Cardiac muscle cell (in vitro differentiated cells and primary cell): ENCODE data around the gene PRICKLE1. TPM values are rescaled to one million over a fixed set of nuclear protein-coding genes. Genes with fewer than 3 reads are reported as not detected.

ENCODE experiments used
- DNase-seq, 2 donors: peaks; one replicate each; pipeline versions ENCODE4 v3.0.0 to v3.0.0-alpha.2; 2010 to 2017; ENCODE audit warnings: low read depth in 1 of 2, low spot score in 1 of 2
- H3K27ac ChIP-seq: fragments of 200-600 bp; sonication (generic); 2 replicates; pipeline ENCODE4 v1.5.1; 2016
- H3K27me3 ChIP-seq: fragments of 200-600 bp; sonication (generic); 2 replicates; pipeline ENCODE4 v1.6.0; 2016; ENCODE audit warnings: control low read depth
- H3K36me3 ChIP-seq: fragments of 200-600 bp; sonication (generic); 2 replicates; pipeline ENCODE4 v1.5.1; 2016; ENCODE audit warnings: control low read depth
- H3K4me1 ChIP-seq: fragments of 200-600 bp; sonication (generic); 2 replicates; pipeline ENCODE4 v1.8.1; 2017; ENCODE audit warnings: low read depth, mild to moderate bottlenecking, mixed run types
- H3K4me3 ChIP-seq: fragments of 200-600 bp; sonication (generic); 2 replicates; pipeline ENCODE4 v1.5.1; 2016; ENCODE audit warnings: mild to moderate bottlenecking
- H3K9me3 ChIP-seq: fragments of 200-600 bp; sonication (generic); 2 replicates; pipeline ENCODE4 v1.5.1; 2017; ENCODE audit warnings: low read depth, mild to moderate bottlenecking, control low read depth
- polyA plus RNA-seq: library from polyadenylated mRNA; unstranded; fragments of >200 nt; fragmentation: Nextera tagmentation; extraction: Ambion mirVana; gene quantifications from 2 replicates; pipeline ENCODE4 v1.2.1, GENCODE V29; 2016
- total RNA-seq: library from RNA; depleted of rRNA; stranded (reverse); fragments of >200 nt; gene quantifications from 2 replicates; pipeline ENCODE4 v1.2.3, GENCODE V29; 2016
- TF ChIP-seq, protein P1 (sequence below): IDR thresholded peaks from 2 replicates; pipeline ENCODE4 v1.5.1; 2012; ENCODE audit warnings: low read depth, mild to moderate bottlenecking, low read length

Gene PRICKLE1
- total and polyA plus RNA-seq, 2 experiments from 2014 or later, result 71.4 to 105 TPM

DNA sequence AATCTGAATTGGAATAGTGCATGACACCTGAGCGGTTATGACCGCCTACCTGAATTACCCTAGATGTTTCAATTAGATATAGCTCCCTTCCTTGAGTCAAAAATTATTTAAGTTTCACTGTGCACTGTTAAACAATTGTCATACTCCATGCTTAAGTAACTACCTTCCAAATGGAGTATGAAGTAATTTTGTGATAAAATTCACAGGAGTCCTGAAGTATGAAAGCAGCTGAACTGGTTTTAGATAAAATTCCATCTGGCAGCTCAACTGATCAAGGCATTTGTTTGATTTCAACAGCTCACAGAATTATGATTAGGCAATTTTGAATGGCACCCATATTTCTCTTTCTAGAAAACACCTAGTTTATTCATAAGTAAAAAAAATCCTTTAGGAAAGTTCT lies 19.5 kb downstream of the PRICKLE1 start:
- Histone ChIP-seq H3K4me1 (peaks cover 51% of the 10 kb centered on the region), H3K4me3 (no peak overlapping the region), H3K27ac (peak overlapping the region; percentile 73), H3K36me3 (peaks cover 9% of the 10 kb centered on the region), H3K9me3 (no peaks in the 10 kb centered on the region), H3K27me3 (no peaks in the 10 kb centered on the region)
- no peak for DNase-seq
- TF ChIP-seq, protein P1, sequence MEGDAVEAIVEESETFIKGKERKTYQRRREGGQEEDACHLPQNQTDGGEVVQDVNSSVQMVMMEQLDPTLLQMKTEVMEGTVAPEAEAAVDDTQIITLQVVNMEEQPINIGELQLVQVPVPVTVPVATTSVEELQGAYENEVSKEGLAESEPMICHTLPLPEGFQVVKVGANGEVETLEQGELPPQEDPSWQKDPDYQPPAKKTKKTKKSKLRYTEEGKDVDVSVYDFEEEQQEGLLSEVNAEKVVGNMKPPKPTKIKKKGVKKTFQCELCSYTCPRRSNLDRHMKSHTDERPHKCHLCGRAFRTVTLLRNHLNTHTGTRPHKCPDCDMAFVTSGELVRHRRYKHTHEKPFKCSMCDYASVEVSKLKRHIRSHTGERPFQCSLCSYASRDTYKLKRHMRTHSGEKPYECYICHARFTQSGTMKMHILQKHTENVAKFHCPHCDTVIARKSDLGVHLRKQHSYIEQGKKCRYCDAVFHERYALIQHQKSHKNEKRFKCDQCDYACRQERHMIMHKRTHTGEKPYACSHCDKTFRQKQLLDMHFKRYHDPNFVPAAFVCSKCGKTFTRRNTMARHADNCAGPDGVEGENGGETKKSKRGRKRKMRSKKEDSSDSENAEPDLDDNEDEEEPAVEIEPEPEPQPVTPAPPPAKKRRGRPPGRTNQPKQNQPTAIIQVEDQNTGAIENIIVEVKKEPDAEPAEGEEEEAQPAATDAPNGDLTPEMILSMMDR, result no peak

GRCh38 chr12:42568952-42569915 lies 20.3 kb downstream of the PRICKLE1 start:
- DNase-seq, result peak; percentile 62 to 71
- no peaks in the 10 kb centered on the region for H3K27me3 ChIP-seq
- no peaks in the 10 kb centered on the region for H3K9me3 ChIP-seq
- H3K36me3 ChIP-seq, result peaks cover 9% of the 10 kb centered on the region
- H3K27ac ChIP-seq, result peak overlapping the region; percentile 73
- H3K4me3 ChIP-seq, result no peak overlapping the region
- TF ChIP-seq, protein P1, result peak; percentile 57
- peaks cover 42% of the 10 kb centered on the region for H3K4me1 ChIP-seq

- no peaks in the 10 kb centered on the region for H3K9me3 ChIP-seq
- H3K36me3 ChIP-seq, result peaks cover 7% of the 10 kb centered on the region
- H3K4me1 ChIP-seq, result peaks cover 51% of the 10 kb centered on the region
- peak overlapping the region; percentile 72 for H3K27ac ChIP-seq
- no peaks in the 10 kb centered on the region for H3K27me3 ChIP-seq
- DNase-seq, result no peak
- TF ChIP-seq, protein P1, result no peak
- no peak overlapping the region for H3K4me3 ChIP-seq
Observed at GRCh38 chr12:42565633-42566032, 23.9 kb downstream of the PRICKLE1 start.

DNA sequence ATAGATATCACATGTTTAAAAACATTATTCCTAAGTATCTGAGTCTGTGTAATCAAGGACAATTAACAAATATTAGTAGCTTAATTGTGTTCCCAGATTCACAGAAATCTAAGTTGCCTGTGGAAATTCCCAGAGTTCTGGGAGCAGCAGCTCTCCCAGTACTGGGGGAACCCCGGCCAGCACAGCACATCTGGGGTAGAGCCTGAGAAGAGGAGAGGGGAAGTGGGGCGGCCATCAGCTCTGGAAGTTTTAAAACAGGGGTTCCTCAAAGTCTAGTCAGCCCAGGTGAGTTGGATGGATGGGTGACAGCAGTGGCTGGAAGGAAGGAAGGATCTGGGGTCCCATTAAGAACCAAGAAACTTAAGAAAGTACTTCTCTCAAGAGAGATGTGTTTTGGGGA lies 24.6 kb downstream of the PRICKLE1 start:
- TF ChIP-seq, protein P1, result no peak
- H3K9me3 ChIP-seq, result no peaks in the 10 kb centered on the region
- H3K27ac ChIP-seq, result peak overlapping the region; percentile 72
- peaks cover 50% of the 10 kb centered on the region for H3K4me1 ChIP-seq
- DNase-seq, result no peak
- no peak overlapping the region for H3K4me3 ChIP-seq
- H3K27me3 ChIP-seq, result no peaks in the 10 kb centered on the region
- peaks cover 7% of the 10 kb centered on the region for H3K36me3 ChIP-seq

DNA sequence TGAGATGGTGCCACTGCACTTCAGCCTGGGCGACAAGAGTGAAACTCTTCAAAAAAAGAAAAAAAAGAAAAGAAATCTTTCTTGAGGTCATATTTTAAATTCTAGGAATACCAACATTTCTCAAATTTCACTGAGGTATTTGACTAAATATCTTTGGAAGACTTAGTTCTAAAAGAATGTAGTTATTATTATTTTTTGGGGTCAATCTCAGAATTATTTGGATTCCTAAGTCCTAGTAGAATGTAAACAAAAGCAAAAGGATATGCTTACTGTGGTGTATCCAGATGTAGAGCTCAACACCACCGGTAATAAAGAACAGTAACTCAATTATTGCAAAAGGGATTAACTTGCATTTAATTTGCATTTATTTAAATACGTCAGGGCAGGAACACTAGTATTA lies 25.0 kb downstream of the PRICKLE1 start:
- H3K4me3 ChIP-seq, result no peak overlapping the region
- TF ChIP-seq, protein P1, result no peak
- no peak for DNase-seq
- peaks cover 45% of the 10 kb centered on the region for H3K4me1 ChIP-seq
- H3K36me3 ChIP-seq, result peaks cover 7% of the 10 kb centered on the region
- H3K27ac ChIP-seq, result peak overlapping the region; percentile 72
- H3K27me3 ChIP-seq, result no peaks in the 10 kb centered on the region
- H3K9me3 ChIP-seq, result no peaks in the 10 kb centered on the region
